NCI-H1048 (cell line): ENCODE measurements around the gene CSNK2B.

ENCODE experiments used
- DNase-seq: peaks from one replicate; lab custom pipeline; 2025; lab: John Stamatoyannopoulos, UW

The CSNK2B gene

DNA sequence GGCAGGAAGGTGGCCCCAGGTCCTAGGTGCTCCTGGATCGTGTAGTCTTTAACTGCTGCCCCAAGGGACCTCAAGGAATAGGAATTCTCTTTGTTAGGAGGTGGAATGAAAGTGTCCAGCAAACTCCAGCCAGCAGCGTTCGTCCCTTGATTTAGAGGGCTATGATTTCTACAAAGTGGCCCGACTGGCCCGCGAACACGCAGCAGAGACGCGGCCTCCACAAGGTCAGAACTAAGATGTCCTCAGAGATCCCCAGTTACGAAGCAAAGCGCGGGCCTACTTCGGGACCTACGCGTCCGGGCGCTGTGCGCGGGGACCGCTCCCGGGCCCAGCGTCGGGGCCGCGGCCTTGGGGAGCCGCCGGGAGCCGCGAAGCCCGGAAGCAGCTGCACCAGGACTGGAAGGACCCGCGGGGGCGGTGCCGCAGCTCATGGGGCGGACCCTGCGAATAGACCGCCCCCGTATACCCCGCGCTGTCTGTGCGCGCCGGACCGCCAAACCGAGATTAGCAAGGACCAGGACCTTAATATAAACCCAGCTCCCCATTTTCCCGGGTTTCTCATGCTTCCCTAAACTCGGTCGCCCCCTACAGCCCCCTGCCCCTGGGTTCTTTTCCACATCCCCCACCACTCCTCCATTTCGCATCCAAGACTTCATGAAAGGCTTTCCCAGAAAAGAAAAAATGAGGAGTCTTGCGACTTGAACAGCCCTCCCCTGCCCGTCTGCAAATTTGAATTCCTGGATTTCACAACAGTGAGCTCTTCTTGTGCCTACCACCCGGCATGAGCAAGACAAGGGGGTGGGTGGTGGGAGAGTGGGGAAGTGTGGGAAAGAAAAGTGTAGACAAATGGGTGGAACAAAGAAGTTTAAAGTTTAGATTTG, 5.3 kb upstream of the CSNK2B start, which contains the start of gene C6orf47:
Gene C6orf47 (minus strand): TSS at position 398 of the 881 bp plus-strand sequence. CDS start 831 bp downstream, outside the sequence.
- peak; percentile 27 for DNase-seq

DNA sequence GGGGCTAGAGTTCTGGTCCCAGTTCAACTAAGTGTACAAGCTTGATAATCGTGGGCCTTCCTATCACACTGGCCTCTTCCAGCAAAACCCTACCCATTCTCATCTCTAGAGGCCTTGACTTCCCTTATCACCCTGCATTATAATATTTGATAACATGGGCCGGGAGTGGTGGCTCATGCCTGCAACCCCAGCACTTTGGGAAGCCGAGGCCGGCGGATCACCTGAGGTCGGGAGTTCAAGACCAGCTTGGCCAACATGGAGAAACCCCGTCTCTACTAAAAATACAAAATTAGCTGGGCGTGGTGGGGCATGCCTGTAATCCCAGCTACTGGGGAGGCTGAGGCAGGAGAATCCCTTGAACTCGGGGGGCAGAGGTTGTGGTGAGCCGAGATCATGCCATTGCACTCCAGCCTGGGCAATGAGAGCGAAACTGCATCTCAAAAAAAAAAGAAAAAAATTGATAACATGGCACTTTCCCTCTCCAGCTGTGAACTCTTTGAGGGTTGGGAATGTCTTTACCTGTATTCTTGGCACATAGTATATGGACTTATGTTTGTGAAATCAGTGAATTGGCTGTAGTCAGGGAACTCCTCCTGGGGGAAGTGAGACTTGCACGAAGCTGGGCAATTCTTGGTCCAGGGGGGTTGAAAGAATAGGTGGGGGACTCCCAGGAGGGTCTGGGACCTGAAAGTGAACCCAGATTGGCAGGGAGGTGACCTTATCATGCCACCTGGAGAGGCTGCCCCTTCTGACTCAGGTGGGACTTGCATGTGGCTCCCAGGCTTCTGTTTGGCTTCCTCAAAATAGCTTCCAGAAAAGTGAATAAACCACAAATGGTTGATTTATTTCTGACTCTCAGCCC, 4.4 kb upstream of the CSNK2B start:
- no peak for DNase-seq

DNA sequence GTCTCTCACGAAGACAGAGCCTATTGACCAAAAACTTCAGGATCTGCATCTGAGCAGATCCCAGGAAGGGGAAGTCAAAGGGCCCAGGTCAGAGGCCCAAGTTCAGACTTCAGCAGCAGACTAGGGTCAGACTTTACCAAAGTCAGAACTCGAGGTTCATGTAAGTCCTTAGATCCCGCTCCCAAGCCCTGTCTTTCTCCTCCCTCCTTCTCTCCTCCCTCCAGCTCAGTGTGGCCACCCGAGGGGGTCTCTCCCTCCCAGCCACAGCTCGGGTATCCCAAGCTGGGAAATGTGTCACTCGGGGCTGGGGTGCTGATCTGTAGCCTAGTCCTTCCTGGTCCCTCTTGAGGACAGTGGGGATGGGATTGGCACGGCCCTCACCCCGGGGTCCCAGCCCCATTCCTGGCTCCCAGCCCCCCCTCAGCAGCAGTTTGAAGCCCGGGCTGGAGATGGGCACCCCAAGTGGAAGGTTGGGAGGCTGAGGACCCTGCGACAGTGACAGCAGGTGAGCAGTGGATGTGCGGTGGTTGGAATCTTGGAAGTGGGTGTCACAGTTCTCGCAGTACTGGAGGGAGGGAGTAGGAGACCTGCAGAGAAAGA, 3.7 kb upstream of the CSNK2B start:
- DNase-seq: no peak

DNA sequence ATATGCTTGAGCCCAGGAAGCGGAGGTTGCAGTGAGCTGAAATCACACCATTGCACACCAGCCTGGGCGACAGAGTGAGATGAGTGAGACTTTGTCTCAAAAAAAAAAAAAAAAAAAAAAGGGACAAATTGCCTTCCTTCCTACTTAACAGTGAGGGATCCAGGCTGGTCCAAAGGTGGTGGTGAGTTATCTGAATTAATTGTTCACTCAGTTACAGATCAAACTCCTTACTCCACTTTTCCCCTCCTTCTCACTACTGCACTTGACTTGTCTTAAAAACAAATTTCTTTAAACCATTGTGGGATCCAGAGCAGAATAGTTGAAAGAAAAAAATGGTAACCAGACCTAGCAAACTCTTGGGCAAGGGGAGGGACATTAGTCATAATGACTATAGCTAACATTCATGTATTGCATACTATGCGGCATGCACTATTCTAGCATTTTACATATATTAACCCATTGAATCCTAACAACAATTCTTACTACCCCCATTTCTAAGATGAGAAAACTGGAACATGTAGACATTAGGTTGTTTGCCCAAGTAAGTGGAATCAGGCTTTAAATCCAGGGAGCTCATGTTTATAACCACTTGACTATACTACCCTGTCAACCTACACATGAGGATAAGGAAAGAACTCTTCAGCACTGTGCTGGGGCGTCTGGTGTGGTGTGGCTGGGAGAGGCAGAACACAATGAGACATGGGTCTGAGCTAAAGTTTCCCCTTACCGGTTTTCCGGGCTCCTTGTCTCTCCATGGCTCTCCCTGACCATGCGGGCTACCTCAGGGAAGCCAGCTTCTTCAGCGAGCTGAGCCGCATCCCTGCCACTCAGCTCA, 2.5 kb upstream of the CSNK2B start:
- DNase-seq: no peak

DNA sequence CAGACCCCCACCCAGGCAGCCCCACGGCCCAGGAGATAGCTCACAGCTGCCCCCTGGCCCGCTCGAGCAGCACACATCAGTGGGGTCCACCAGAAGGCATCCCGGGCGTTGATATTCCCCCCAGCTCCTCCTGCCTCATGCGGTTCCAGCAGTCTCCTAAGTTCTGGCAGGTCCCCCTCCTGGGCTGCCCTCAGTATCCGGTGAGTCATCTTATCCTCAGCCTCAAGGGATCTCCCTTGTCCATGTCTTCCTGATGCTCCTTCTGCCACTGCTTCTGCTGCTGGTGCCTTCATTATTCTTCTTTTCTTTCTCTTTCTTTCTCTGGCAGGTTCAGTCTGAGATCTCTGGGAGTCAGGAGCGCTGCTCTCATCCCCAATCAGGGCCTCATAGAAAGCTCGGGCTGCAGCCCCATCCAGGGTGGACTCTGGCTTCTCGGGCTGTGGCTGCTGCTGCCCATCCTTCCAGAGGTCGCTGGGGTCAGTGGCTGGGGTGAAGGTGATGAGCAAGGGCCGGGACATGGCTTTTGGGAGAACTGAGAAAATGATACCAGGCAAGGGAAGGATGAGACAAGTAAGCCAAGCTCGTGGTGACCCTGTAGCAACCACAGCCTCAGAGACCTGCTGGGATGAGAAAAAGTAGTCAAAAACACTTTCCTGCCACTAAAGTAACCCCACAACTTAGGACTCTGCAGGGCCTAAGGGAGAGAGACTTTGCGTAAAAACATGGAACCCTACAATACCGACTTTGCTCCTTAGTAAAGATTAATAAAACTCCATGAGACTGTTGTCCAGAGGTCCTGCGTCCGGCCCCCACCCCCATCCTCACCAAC, 1.7 kb upstream of the CSNK2B start:
- no peak for DNase-seq

DNA sequence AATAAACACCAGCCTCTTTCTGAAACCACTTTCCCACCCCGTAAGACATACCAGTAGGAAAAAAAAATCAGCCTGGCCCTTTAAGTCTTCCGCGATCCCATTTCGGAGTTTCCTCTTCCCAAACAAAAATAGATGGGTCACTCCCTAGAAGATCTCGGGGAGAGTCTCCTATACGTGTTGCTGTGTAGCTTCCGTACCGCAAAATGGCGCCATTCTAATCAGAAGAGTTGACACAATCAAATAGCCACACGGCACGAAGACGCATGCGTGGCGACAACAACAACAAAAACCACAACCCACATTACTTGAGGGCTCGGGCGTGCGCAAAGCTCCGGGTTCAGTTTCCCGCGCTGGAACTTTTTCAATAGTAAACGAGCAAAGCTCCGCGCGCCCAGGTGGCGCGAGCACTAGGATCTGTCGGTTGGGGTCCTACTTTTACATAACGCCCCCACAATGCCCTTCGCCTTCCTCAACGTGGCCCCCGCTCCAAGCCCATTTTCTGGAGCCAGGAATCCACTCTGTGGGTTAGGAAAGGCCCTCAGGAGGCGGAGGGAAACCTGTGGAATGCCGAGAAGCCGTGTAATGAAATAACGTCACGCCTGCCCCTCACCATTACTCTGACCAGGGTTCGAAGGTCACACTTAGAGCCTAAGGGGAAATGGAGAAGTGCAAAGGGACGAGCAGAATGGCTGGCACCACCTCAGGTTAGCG, 935 bp upstream of the CSNK2B start, which contains the start of gene GPANK1:
Gene GPANK1 (minus strand): TSS at position 208 of the 711 bp plus-strand sequence. CDS start 519 bp downstream, outside the sequence.
- DNase-seq: peak; percentile 93

DNA sequence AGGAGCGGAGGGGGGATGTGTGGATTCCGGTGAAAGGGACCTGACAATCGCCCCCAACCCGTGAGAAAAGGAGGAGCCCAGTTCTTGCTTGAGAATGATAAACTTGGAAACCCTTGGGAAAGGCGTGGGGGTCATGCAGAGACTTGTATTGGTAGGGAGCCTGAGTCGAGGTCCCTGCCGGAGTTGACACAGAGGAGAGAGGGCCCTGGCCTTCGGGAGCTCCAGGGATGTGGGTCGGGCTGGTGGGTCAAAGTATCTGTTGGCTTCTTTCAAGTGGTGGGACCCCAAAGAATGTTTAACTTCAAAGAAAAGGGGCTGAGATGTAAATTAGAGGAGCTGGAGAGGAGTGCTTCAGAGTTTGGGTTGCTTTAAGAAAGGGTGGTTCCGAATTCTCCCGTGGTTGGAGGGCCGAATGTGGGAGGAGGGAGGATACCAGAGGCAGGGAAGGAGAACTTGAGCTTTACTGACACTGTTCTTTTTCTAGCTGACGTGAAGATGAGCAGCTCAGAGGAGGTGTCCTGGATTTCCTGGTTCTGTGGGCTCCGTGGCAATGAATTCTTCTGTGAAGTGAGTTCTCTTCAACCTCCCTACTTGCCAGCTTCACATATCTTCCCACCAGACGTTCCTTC, 571 bp downstream of the CSNK2B start:
- DNase-seq: no peak

DNA sequence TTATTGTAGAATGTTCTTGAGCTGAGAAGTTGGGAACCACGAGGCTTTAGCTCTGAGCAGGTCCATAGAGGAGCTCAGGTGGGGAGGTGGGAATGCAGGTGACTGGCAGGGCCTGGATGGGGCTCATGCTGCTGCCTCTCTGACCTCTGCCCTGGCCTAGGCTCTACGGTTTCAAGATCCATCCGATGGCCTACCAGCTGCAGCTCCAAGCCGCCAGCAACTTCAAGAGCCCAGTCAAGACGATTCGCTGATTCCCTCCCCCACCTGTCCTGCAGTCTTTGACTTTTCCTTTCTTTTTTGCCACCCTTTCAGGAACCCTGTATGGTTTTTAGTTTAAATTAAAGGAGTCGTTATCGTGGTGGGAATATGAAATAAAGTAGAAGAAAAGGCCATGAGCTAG, 3.8 kb downstream of the CSNK2B start, which contains the start of gene LY6G5B:
Gene LY6G5B (plus strand): TSS at position 301 of the 400 bp plus-strand sequence. CDS start 975 bp downstream, outside the sequence.
- DNase-seq: no peak

DNA sequence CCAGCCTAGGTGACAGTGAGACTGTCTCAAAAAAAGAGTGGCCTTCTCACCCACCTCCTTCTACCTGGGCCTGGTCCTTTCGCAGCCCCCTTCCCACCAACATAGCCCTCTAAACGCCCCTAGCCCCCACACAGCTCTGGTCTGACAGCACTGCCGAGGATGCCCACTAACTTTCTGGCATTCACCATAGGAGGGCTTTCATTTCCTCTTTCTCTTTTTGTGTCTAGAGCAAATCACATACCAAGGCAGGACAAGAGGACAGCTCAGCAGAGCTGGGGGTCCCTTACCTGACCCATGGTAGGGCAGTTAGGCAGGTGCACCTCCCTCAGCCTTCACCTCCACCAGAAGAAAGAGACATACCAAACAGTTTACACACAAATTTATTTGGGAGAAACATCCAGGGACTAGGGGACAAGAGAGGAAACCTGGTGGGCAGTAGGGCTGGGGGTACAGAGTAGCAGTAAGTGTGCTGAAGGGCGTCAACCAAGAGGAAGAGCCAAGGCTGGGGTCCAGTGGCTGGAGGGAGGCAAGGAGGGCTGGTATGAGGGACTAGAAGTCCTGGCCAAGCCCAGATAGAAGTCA, 10.5 kb downstream of the CSNK2B start:
- no peak for DNase-seq

DNA sequence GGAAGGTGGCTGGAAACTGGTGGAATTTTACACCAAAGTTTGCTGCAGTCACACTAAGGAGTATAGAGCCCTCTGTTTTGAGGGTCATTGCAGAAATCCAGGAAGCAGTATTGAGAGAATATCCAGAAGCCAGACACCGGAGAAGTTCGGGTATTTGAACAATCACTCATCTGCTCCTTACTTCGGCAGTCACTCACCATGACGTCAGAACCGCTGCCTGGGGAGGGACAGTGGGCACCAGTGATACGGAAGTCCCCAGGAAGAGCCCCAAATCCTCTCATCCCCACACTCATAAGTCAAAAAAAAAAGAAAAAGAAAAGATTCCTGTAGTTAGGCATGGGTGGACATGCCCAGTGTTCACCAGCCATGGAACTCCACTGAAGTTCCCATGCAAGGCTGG, 11.0 kb downstream of the CSNK2B start:
- no peak for DNase-seq

DNA sequence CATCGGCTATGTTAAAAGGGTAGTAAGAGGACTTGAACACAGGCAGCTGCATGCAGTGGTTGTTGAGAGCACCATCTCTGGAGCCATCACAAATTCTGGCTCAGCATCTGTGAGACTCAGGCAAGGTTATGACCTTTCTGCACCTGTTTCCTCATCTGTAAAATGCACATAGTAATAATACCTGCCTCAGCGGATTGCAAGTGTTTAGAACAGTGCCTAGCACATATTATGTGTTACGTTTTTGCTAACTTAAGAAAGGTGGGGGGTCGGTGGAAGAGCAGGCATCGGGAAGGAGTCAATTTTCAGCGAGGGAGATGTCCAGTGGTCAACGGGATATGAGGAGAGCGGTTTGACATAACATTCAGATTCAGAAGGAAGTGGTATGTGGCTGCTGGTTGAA, 12.1 kb downstream of the CSNK2B start:
- DNase-seq: no peak

DNA sequence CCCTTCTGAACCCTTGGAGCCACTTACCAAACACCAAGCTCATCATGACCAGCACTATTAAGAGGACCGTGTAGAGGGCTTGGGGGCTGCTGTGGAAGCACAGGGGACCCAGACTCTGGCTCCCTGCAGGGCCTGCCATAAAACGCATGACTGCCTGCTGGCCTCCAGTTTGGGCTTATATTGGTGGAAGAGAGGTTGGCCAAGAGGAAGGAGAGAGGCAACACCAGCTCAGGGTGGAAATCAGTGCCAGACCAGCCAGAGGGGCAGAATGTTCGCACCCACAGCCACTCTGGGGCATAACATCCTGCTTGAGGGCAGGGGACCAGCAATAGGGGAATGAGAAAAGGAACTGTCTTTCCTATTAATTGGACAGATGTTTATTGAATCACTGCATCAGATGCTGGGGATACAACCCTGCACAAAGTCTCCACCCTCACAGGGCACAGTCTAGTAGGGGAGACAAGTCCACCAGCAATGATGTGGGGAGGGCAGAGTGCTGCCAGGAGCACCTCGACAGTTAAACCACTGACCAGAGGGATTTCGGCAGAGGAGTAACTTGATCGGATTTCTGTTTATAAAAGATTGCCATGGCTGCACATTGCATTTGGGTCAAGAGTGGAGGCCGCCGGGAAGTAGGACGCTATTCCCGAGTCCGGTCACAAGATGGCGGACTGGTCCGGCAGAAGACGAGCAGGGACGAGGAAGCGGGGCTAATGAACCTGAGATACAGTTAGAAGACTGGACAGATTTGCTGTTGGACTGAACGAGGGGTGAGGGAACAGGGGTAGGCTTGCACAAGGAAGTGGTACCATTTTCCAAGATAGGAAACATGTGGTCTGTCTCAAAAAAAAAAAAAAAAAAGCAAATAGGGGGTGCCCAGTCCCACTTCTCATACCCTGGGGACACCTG, 14.6 kb downstream of the CSNK2B start, which contains the start of gene LY6G5C:
Gene LY6G5C (minus strand): TSS at position 842 of the 909 bp plus-strand sequence. CDS start 694 bp downstream, at position 148.
- DNase-seq: no peak

DNA sequence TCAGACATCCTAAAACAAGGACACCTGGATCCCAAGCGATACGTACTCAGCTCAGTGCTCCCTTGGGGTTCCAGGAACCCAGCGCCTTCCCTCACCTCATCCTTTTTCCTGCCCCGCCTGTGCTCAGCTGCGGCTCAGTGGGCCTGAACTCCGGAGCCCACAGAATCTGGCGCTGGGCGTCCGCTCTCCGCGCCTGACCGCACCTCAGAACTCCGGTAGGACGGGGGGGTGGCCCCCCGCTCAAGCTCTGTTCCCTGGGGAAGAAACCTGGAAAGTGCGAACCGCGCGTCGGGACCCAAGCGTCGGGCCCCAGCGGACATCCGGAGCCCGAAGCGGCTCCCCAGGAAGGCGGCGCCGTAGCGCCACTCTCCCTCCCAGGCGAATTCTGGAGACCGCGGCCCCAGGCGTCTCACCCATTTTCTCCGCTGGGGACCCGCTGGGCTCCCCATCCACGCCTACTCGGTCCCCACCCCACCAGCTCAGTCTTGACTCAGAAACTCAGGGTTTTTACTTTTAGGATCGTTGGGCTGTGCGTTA, 15.3 kb downstream of the CSNK2B start:
- no peak for DNase-seq

DNA sequence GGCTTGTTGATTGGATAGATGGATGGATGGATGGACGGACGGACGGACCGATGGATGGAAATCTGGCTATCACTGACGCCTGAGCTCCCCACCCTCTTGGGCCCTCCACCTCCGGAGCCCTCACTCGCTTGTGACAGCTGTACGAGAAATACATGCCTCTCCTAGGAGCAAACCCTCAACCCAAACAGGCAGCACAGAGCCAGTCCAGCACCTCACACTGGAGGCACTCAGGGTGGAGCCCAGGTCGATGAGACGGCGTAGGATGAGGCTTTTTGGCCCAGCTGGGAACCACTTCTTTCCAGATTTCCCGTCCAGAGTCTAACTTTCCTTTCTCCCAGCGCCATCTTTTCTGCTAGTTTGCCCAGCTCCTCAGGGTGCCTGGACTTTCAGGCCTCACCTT, 17.7 kb downstream of the CSNK2B start:
- no peak for DNase-seq

DNA sequence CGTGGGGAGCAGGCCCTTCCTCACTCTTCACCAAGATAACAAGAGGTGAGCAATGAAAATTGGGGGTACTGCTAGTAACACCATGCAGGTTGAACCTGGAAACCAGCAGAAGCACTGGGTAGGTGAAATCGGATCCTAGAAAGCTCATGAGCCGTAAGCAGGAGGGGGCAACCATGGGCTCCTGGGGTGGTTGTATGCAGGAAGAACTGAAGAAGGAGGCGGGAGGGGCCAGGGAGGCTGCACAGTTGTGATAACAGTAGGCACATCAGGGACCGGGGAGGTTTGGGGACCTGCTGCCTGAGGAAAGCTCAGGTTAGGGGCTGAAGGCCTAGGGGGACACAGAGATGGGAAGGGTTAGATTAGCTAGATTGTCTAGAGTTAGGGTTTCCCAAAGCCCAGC, 20.6 kb downstream of the CSNK2B start:
- no peak for DNase-seq

DNA sequence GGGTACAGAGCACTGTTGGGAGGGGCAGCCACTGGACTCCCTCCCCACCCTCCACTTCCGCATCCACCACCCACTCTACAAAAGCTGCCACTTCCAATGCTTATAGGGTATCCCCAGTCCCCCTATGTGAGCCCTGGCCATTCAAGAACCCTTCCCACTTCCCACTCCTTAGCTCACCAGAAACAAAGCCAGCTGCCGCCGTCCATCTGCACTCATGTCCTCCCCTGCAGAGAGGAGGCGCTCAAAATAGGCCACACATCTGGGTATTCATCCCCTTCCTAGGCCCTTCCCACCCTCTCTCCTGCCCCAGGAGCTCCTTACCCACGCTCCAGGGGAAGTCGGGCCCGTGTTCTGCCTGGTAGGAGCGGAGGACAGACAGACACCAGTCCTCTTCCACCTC, 21.4 kb downstream of the CSNK2B start:
- no peak for DNase-seq
